Neural cell (in vitro differentiated cells): ENCODE measurements around the gene DNAJC12.

Source experiments
- EP300 ChIP-seq: fragments of 450-650 bp; conservative IDR thresholded peaks from 2 replicates; pipeline ENCODE4 v1.6.1; 2014; ENCODE audit warnings: antibody characterized with exemption, mild to moderate bottlenecking, moderate library complexity; ENCODE audit not compliant: poor library complexity, severe bottlenecking
- EZH2 ChIP-seq: fragments of 200-600, 300-800 bp; shearing (Covaris generic), sonication (generic); IDR thresholded peaks from 2 replicates; pipeline ENCODE4 v1.6.1; 2014; ENCODE audit warnings: antibody characterized with exemption, low read length, borderline replicate concordance, mild to moderate bottlenecking; ENCODE audit not compliant: insufficient read depth, poor library complexity, severe bottlenecking
- MXI1 ChIP-seq: fragments of 450-650 bp; conservative IDR thresholded peaks from 2 replicates; pipeline ENCODE4 v1.6.1; 2014; ENCODE audit warnings: antibody characterized with exemption, mild to moderate bottlenecking; ENCODE audit not compliant: poor library complexity, severe bottlenecking
- POLR2AphosphoS5 ChIP-seq: IDR thresholded peaks from 2 replicates; pipeline ENCODE4 v1.6.1; 2012
- SMC3 ChIP-seq: fragments of 450-650 bp; conservative IDR thresholded peaks from 2 replicates; pipeline ENCODE4 v1.6.1; 2014; ENCODE audit warnings: antibody characterized with exemption, mild to moderate bottlenecking, moderate library complexity; ENCODE audit not compliant: poor library complexity
- TF ChIP-seq, protein P1 (sequence below): fragments of 450-650 bp; IDR thresholded peaks from 2 replicates; pipeline ENCODE4 v1.5.1; 2014; ENCODE audit warnings: antibody characterized with exemption, mild to moderate bottlenecking, moderate library complexity; ENCODE audit not compliant: poor library complexity, severe bottlenecking
- TF ChIP-seq, protein P2 (sequence below): IDR thresholded peaks from 2 replicates; pipeline ENCODE4 v1.6.1; 2012; ENCODE audit warnings: borderline replicate concordance

DNA sequence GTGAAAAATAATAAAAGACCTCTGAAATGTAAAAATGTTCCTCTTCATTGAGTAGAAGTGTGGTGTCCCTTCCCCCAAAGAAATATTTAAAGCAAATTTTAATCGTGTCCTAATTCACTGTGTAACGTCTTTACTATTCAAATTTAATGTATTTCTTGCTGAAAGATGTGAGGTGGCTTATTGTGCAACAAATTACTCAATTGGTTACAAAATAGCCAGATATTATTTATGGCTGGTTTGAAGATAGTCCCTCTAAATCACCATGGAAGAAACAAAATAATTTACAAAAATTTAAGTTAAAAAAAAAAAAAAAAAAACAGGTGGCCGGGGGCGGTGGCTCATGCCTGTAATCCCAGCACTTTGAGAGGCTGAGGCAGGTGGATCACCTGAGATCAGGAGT lies 43.7 kb downstream of the DNAJC12 start:
- TF ChIP-seq, protein P1, sequence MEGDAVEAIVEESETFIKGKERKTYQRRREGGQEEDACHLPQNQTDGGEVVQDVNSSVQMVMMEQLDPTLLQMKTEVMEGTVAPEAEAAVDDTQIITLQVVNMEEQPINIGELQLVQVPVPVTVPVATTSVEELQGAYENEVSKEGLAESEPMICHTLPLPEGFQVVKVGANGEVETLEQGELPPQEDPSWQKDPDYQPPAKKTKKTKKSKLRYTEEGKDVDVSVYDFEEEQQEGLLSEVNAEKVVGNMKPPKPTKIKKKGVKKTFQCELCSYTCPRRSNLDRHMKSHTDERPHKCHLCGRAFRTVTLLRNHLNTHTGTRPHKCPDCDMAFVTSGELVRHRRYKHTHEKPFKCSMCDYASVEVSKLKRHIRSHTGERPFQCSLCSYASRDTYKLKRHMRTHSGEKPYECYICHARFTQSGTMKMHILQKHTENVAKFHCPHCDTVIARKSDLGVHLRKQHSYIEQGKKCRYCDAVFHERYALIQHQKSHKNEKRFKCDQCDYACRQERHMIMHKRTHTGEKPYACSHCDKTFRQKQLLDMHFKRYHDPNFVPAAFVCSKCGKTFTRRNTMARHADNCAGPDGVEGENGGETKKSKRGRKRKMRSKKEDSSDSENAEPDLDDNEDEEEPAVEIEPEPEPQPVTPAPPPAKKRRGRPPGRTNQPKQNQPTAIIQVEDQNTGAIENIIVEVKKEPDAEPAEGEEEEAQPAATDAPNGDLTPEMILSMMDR = no peak
- TF ChIP-seq SMC3 (no peak), POLR2AphosphoS5 (no peak), EZH2 (no peak), EP300 (no peak), MXI1 (no peak)
- TF ChIP-seq, protein P2, sequence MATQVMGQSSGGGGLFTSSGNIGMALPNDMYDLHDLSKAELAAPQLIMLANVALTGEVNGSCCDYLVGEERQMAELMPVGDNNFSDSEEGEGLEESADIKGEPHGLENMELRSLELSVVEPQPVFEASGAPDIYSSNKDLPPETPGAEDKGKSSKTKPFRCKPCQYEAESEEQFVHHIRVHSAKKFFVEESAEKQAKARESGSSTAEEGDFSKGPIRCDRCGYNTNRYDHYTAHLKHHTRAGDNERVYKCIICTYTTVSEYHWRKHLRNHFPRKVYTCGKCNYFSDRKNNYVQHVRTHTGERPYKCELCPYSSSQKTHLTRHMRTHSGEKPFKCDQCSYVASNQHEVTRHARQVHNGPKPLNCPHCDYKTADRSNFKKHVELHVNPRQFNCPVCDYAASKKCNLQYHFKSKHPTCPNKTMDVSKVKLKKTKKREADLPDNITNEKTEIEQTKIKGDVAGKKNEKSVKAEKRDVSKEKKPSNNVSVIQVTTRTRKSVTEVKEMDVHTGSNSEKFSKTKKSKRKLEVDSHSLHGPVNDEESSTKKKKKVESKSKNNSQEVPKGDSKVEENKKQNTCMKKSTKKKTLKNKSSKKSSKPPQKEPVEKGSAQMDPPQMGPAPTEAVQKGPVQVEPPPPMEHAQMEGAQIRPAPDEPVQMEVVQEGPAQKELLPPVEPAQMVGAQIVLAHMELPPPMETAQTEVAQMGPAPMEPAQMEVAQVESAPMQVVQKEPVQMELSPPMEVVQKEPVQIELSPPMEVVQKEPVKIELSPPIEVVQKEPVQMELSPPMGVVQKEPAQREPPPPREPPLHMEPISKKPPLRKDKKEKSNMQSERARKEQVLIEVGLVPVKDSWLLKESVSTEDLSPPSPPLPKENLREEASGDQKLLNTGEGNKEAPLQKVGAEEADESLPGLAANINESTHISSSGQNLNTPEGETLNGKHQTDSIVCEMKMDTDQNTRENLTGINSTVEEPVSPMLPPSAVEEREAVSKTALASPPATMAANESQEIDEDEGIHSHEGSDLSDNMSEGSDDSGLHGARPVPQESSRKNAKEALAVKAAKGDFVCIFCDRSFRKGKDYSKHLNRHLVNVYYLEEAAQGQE = no peak
